GDM1 (cell line): ENCODE data around the gene POLE3.
A peak's percentile ranks its signal among the peaks of the same experiment; 100 is the strongest.
"Not testable (repeated sequence)": the region's sequence is repeated elsewhere in the genome, so short reads cannot be mapped to it uniquely, and the experiment has no call there.

ENCODE experiments used
- DNase-seq: peaks from one replicate; lab custom pipeline; 2025; lab: John Stamatoyannopoulos, UW

The POLE3 gene, protein sequence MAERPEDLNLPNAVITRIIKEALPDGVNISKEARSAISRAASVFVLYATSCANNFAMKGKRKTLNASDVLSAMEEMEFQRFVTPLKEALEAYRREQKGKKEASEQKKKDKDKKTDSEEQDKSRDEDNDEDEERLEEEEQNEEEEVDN

DNA sequence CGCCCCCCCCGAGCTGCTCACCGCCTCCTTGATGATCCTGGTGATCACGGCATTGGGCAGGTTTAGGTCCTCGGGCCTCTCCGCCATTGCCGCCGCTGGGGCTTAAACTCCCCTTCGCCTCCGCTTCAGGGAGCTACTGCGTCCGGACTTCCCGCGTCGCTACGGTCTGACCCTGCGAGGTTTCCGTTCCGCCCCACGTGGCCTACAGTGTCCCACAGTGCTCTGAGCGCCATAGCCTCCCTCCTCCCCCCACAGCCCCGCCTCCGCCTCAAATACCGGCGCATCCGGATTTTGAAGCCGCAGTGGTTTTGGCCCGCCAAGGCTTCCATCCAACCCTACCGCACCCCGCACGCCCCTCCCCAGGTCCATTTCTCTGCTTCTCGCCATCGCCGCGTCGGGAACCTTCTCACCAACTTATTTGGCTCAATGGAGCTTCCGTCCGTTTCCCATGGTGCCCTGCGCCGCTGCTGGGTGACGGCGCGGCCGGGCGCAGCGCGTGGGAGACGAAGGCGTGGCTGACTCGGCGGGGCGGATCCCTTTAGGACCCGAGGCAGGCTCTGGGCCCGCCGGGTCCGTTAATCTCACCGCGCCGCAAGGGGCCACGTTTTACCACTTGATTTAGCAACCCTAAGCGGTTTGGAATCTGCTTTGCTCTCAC, at the start of gene POLE3, which contains the start of gene C9orf43:
POLE3 (minus strand) TSS at position 469 of the 658 bp plus-strand sequence; CDS start at position 87, 382 bp downstream.
C9orf43 (plus strand) TSS at position 541 of the 658 bp plus-strand sequence. CDS start 2,747 bp downstream, outside the sequence.
- peak; percentile 97 for DNase-seq

DNA sequence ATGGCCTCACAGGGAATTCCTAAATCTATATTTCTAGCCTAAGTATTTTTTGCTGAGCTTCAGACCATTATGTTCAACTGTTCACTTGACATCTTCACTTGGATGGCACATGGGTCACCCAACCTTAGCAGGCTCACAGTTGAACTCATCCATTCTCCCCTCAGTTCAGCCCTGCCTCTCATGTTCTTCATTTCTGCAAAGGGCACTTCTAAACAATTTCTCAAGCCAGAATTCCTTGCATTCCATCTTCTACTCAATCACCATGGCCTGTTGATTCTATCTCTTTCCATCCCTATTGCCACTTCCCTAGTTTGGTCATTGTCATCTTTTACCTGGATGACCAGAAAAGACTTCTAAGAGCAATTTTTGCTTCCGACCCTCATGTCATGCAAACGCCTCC, 45.8 kb upstream of the POLE3 start:
- no peak for DNase-seq

DNA sequence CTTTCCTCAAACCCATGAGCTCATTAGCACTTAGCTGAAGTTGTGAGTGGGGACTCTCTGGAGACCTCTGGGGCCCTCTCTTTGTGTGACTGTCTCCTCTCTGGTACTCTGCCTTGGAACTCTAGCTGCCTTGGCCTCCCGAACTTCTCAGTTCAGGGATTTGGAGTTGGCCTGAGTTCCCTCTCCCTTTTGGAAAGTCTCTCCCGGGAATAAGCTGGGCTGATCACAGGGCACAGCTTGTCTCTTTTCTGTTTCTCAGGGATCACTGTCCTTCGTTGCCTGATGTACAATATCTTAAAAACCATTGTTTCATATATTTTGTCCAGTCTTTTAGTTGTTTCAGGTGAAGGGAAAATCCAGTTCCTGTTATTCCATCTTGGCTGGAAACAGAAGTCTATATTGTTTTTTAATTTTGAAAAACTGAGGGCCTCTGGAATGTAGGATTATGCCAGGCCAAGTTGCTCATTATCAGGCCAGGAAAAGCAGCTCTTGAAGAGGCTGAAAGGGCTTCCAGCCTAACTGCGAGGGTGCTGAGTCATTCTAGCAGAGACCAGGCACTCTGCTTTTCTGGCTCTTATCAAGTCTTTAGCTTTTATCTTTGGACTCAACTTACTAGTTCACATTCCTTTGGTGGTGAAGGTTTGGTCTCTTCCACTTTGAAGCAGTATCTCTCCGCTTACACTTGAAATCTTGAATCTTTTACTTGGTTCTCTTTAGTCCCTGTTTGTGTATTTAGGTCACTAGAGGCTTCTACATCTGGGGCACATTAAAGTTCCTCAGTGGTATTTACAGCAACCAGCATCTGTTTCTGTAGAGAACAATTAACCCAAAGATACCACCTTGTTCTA, 44.7 kb upstream of the POLE3 start:
- peak; percentile 25 for DNase-seq

DNA sequence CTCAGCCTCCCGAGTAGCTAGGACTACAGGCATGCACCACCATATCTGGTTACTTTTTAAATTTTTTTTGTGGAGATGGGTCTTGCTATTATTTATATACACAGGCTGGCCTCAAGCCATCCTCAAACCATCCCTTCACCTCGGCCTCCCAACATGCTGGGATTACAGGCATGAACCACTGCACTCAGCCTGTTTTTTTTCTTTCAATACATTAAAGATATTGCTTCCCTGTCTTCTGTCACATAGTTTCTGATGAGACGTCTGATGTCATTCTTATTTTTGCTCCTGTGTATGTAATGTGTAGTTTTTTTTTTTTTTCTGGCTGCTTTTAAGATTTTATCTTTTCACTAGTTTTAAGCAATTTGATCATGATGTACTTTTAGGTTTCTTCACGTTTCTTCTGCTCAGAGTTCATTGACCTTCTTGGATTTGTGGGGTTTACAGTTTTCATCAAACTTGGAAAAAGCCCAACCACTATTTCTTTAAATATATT, 41.7 kb upstream of the POLE3 start:
- DNase-seq: no peak

DNA sequence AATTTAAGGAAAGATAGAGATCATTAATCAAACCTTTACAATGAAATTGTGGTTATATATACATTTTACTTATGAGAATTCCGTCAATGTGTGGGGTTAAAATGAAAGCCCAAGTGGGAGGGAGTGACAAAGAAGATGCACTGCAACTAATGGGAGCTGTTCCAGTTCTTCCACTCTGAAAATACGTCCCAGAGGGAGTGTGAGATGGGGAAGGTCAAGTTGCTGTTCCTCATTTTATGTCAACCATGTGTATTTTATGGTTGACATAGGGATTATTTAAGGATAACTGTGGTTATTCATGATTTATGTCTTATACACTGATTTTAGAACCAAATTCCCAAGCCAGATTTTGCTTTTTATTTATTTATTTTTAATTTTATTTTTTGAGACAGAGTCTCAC, 38.9 kb upstream of the POLE3 start:
- DNase-seq: no peak

DNA sequence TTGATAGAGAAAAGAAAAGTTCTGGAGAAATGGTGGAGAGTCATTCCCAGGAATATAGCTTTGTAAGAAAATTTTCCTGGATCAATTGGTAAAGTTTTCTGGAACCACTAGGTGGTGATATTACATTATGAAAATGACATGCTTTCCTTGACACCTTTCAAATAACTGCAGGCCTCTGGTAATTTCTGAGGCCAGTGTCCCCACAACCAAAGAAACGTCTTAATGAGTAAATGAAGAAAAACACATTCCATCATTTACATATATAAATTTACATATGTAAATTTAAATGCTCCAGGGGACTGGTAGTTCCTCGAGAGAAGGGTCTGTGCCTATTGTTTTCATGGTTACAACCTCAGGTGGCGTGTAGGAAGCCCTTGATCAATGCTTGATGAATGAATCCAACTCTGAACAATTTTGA, 35.9 kb upstream of the POLE3 start:
- DNase-seq: no peak

DNA sequence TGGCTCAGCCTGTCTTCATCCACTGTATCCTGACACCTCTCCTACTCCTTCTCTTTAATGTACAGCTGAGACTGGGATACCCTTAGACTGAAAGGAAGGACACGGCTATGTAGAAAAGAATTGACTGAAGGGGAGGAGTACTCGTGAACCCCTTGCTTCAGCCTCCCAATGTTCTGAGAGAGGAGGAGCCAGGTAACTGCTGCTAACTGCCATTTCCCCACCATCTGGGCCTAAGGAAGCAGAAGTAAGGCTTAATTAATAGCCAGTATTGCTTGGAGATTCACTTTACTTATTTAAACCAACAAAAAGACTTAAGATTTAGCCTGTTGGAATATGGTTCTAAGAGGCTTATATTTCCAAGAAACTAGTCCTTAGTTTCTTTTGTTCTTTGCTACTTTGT, 34.3 kb upstream of the POLE3 start:
- DNase-seq: peak; percentile 44

DNA sequence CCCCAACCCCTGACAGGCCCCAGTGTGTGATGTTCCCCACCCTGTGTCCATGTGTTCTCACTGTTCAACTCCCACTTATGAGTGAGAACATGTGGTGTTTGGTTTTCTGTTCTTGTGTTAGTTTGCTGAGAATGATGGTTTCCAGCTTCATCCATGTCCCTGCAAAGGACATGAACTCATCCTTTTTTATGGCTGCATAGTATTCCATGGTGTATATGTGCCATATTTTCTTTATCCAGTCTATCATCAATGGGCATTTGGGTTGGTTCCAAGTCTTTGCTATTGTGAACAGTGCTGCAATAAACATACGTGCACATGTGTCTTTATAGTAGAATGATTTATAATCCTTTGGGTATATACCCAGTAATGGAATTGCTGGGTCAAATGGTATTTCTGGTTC, 27.2 kb upstream of the POLE3 start:
- not testable (repeated sequence) for DNase-seq

DNA sequence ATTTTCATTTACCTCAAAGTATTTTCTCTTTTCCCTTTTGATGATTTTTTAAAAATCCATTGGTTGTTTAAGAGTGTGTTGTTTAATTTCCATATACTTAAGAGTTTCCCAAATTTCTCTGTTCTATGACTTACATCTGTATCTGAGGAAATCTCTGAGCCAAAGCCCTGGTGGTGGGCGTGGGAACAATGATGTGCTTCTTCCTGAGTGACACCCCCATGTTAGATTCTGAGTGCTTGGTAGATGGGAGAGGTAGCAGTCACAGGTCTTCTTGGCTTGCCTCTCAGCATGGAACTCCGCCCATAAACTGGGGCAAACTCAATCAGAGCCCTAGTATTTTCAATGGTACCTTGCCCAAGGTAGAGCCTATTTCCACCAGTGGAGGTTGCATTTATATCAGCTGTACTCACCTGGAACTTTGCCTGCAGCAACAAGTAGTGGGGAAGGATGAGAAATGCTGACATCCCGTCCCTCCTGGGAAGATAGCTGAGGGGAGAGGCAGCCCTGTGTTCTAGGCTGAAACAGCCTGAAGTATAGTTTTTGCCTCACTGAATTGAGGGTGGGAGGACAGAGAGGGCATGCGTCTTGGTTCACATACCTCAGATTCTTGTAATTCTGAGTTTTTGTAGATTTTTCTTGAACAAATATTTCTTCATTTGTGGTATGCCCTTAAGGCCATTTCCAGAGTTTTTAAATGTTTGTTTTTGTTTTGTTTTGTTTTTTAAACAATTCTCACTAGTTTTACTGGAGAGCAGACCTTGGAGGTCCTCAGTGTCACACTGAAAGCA, 26.4 kb upstream of the POLE3 start:
- no peak for DNase-seq

DNA sequence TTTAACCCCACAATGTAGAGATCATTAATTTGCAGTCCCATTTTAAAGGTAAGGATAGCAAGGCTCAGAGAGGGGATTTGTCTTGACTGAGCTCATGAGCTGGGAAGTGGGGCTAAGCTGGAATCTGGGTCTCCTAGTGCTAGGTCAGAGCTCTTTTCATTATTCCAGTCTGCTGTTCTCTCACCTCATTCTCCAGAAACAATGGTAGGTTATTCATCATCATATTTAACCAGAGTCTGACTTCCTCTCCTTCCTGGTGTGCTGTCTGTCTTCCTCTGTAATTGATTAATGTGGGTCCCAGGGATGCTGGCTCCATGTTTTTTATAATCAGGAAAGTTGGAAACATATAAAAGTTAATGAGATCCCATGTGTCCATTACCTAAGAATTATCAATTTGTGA, 20.7 kb upstream of the POLE3 start:
- no peak for DNase-seq

DNA sequence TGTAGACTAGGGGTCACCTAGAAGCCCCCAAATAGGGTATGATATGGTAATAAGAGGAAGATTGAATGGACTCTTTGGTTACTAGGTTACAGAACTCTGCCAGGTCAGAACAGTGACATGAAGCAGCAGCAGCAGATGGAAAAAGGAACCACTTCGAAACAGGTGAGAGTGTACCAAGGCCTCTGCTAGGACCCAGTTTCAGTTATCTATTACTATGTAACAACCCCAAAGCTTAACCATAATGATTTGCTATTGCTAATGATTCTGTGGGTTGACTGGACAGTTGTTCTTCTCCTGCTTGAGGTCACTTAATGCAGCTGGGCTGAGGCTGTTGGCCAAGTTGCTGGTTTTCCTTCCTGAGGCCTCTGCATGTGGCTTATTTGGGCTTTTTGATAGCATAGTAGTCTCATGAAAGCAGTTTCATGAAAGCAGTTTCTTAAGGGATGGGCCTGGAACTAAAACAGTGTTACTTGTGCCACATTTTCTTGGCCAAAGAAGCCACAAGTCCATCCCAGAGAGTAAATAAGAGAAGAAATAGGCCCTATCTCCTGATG, 17.7 kb upstream of the POLE3 start:
- DNase-seq: no peak

DNA sequence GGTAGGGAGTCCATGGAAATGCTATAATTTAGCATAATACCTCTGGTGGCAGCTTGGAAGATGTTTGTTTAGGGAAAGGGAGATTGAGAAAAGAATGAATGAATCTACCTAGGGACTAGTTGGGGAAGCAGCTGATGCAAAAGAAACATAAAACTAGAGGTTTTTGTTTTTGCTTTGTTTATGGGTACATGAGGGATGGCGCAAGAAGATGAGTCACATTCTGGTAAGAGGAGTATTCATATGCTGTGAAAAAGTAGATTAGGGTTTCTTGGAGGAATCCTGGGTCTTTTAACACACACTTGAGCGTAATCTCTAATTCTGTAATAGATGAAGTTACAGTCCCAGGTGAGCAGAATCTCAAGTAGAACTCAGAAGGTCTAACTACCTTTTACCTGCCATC, 17.2 kb upstream of the POLE3 start:
- no peak for DNase-seq

DNA sequence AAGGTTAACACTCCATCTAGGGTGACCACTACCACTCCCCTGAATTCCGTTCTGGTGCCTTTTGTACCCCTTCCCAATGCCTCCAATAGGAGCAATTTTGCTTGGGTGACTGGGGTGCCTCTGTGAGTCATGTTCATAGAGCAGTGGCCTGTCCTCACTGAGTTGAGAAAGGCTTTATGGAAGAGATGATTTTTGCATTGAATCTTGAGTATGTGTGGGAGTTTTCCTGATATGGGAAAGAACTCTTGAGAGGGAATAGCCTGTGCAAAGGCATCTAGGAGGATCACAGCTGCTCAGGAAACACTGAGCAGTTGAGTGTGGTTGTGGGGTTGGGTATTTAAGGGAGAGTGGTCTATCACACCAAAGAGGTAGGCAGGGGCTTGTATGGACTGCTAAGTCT, 16.2 kb upstream of the POLE3 start:
- DNase-seq: no peak

DNA sequence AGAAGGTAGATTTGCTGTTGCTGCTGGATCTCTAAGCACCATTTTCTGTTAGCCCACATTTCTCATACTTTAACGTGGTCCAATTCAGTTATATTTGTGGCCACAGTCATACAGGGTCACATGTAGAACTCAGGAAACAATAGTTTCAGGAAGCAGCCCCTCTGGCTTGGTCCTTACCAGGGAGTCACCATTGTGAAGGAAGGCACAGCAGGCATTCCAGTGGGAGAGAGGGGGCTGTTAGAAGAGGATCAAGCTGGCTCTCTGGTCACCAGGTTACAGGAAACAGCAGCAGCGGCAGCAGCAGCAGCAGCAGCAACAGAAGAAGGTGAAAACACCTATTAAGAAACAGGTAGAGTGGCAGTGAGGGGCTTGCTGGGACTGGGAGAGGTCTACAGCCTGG, 14.6 kb upstream of the POLE3 start:
- peak; percentile 15 for DNase-seq

DNA sequence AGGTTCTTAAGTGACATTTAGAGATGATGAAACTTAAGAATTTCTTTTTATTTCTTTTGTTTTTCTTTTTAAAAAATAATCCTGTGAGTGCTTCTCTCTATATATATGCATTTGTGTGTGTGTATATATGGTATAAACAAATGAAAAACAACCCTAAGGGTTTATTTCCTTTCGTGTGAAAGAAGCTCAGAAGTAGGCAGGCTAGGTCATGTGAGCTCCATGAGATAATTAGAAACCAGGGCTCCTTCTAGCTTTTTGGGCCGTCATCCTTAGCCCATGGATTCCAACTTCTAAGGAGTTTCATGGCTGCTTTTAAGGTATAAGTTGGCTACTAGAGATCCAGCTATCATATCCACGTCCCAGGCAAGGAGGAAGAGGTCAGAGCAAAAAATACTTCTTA, 11.3 kb upstream of the POLE3 start:
- DNase-seq: no peak

DNA sequence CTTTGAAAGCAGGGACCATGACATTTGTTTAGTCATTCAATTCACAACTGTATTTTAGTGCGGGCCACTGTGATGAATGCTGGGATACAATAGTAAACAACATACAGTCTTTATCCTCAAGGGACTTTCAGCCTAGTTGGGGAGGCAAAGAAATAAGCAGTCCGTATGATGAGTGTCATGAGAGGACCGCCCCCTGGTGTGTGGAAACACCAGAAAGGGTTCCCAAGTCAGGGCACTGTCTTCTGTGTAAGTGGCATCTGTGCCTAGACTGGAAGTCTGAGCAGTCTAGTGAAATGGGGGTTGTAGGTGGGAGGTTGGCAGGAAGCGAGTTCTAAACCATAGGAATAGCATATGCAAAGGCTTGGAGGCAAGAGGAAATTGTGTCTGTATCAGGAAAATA, 6.9 kb upstream of the POLE3 start:
- DNase-seq: no peak

DNA sequence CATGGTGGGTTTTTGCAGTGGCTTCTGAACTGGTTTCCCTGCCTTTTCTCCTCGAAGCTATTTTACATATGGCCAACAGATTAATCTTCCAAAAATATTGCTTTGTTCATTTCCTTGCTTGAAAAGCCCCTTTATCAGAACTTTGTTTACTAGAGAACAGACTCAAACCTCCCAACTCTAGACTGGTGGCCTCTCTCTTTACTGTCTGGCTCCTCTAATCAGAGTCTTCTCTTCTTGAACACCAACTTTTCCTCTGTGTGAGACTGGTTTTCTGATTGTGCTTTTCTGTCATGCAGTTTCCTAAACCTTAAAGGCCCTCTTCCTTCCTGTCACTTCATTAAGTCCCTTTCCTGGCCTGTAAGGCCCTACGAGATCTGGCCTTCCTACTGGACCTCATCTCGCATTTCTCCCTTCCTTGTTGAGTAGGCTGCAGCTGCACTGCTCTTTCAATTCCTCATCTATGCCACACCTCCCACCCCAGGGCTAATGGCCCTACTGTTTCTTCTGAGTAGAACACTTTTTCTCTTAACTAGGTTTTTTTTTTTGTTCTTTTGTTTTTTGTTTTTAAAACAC, 5.8 kb upstream of the POLE3 start:
- DNase-seq: no peak

DNA sequence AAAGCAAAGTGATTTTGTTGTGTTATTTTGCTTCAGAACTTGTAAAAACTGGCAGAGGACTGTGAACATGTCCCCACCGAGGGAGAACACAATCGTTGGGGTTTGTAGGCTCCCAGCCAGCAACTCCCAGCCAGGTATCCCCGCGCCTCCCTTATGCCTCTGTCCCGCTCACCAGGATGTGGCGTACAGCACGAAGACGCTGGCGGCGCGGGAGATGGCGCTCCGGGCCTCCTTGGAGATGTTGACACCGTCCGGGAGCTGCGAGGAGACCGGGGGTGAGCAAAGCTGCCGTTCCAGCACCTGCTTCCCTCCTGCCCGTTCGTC, 630 bp downstream of the POLE3 start:
- no peak for DNase-seq

DNA sequence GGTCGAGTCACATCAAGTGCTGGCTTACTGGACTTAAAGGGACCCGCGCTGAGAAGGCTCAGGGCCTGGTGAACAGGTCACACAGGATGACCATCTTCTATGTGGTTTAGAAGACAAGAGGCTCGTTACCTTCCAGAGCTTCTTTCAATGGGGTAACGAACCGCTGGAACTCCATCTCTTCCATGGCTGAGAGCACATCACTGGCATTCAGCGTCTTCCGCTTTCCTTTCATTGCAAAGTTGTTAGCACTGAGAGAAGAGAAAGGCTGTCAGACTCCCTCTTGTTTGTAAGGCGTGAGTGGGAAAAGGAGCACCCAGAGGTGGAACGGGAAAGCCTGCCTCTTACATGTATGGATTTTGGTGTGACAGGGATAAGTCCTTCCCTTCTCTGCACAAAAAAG, 994 bp downstream of the POLE3 start:
- no peak for DNase-seq

DNA sequence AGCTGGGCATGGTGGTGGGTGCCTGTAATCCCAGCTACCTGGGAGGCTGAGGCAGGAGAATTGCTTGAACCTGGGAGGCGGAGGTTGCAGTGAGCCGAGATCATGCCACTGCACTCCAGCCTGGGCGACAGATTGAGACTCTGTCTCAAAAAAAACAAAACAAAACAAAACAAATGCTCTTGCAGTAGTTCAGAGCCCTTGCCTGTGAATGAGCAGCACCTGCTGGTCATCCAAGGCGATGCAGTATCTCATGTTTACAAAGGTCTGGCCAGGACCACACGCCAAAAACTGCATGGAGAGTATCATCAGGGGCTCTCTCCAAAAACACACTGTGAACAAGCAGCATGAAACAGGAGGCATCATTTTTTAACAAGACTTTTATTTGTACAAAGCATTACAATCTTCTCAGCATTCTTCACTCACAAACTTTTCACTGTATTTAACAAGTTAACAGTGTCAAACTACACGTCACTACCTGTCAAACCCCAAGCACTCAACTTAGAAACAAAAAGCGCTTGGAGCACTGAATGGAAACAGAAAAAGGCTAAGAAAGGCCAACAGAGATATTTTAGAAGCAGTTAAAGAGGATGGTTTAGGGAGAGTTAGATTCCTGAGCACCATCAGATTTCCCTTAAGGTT, 3.5 kb downstream of the POLE3 start:
- peak; percentile 27 for DNase-seq

DNA sequence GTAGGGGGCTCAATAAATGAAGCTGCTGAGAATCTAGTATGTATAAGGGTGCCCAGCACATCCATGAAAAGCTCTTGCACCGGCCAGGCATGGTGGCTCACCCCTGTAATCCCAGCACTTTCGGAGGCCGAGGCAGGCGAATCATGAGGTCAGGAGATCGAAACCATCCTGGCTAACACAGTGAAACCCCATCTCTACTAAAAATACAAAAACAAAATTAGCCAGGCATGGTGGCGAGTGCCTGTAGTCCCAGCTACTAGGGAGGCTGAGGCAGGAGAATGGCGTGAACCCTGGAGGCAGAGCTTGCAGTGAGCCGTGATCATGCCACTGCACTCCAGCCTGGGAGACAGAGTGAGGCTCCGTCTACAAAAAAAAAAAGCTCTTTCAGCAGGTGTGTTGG, 4.1 kb downstream of the POLE3 start:
- DNase-seq: not testable (repeated sequence)
